H9 (cell line): ENCODE results near the gene OR5A1. TPM values are rescaled to one million over a fixed set of nuclear protein-coding genes. Genes with fewer than 3 reads are reported as not detected.

ENCODE experiments used
- DNase-seq: peaks from one replicate; pipeline ENCODE4 v3.0.0-alpha.2; 2017
- H2AFZ ChIP-seq: one replicate; pipeline ENCODE4 v1.6.1; 2013; ENCODE audit warnings: mild to moderate bottlenecking, low read length, control low read depth, moderate library complexity
- H2AK5ac ChIP-seq: 2 replicates; pipeline ENCODE4 v1.6.1; 2013; ENCODE audit warnings: low read length, control low read depth, mixed read lengths; ENCODE audit not compliant: insufficient read length
- H2BK120ac ChIP-seq: one replicate; pipeline ENCODE4 v1.6.1; 2013; ENCODE audit warnings: low read depth, mild to moderate bottlenecking, low read length, control low read depth, inconsistent platforms; ENCODE audit not compliant: poor library complexity, severe bottlenecking
- H2BK12ac ChIP-seq: 2 replicates; pipeline ENCODE4 v1.6.1; 2013; ENCODE audit warnings: low read length, control low read depth, mixed read lengths, low read depth; ENCODE audit not compliant: insufficient read length
- H2BK15ac ChIP-seq: 2 replicates; pipeline ENCODE4 v1.6.1; 2013; ENCODE audit warnings: low read depth, low read length, control low read depth
- H2BK20ac ChIP-seq: one replicate; pipeline ENCODE4 v1.6.1; 2013; ENCODE audit warnings: low read depth, mild to moderate bottlenecking, low read length, control low read depth, inconsistent platforms; ENCODE audit not compliant: poor library complexity, severe bottlenecking
- H2BK5ac ChIP-seq: 2 replicates; pipeline ENCODE4 v1.6.1; 2013; ENCODE audit warnings: low read length, control low read depth, mixed read lengths; ENCODE audit not compliant: insufficient read length
- H3K14ac ChIP-seq: 2 replicates; pipeline ENCODE4 v1.6.1; 2013; ENCODE audit warnings: low read length, control low read depth; ENCODE audit not compliant: insufficient read depth
- H3K18ac ChIP-seq: 2 replicates; pipeline ENCODE4 v1.6.1; 2013; ENCODE audit warnings: low read depth, mild to moderate bottlenecking, mixed read lengths, low read length, control low read depth; ENCODE audit not compliant: insufficient read length
- H3K23ac ChIP-seq: 2 replicates; pipeline ENCODE4 v1.6.1; 2013; ENCODE audit warnings: low read length, control low read depth, mixed read lengths, low read depth; ENCODE audit not compliant: insufficient read length
- H3K23me2 ChIP-seq: 2 replicates; pipeline ENCODE4 v1.6.1; 2013; ENCODE audit warnings: low read depth, mild to moderate bottlenecking, mixed read lengths, low read length, control low read depth; ENCODE audit not compliant: insufficient read length, poor library complexity, severe bottlenecking
- H3K27ac ChIP-seq: 2 replicates; pipeline ENCODE4 v1.5.1; 2013; ENCODE audit warnings: low read length, control low read depth, mixed read lengths, low read depth; ENCODE audit not compliant: insufficient read length
- H3K27me3 ChIP-seq: 2 replicates; pipeline ENCODE4 v1.6.1; 2013; ENCODE audit warnings: low read length, control low read depth, inconsistent platforms; ENCODE audit not compliant: insufficient read depth
- H3K4ac ChIP-seq: 2 replicates; pipeline ENCODE4 v1.6.1; 2013; ENCODE audit warnings: low read depth, mild to moderate bottlenecking, control low read depth, inconsistent platforms, low read length, moderate library complexity
- H3K4me1 ChIP-seq: 2 replicates; pipeline ENCODE4 v1.6.1; 2013; ENCODE audit warnings: low read length, control low read depth, inconsistent platforms; ENCODE audit not compliant: insufficient read depth
- H3K4me2 ChIP-seq: 2 replicates; pipeline ENCODE4 v1.6.1; 2013; ENCODE audit warnings: low read length, control low read depth, mixed read lengths; ENCODE audit not compliant: insufficient read length, insufficient read depth
- H3K56ac ChIP-seq: 2 replicates; pipeline ENCODE4 v1.6.1; 2013; ENCODE audit warnings: low read depth, mild to moderate bottlenecking, mixed read lengths, low read length, control low read depth; ENCODE audit not compliant: insufficient read length
- H3K79me1 ChIP-seq: 2 replicates; pipeline ENCODE4 v1.6.1; 2013; ENCODE audit warnings: low read depth, mild to moderate bottlenecking, moderate library complexity, low read length, control low read depth, inconsistent platforms; ENCODE audit not compliant: insufficient read depth, poor library complexity, severe bottlenecking
- H3K79me2 ChIP-seq: 2 replicates; pipeline ENCODE4 v1.6.1; 2013; ENCODE audit warnings: low read length, control low read depth, inconsistent platforms; ENCODE audit not compliant: insufficient read depth
- H3K9ac ChIP-seq: 2 replicates; pipeline ENCODE4 v1.6.1; 2013; ENCODE audit warnings: low read length, control low read depth, mixed read lengths; ENCODE audit not compliant: insufficient read length; ENCODE audit errors: extremely low read depth
- H3K9me3 ChIP-seq: one replicate; pipeline ENCODE4 v1.6.1; 2013; ENCODE audit warnings: low read depth, low read length, inconsistent platforms; ENCODE audit not compliant: control insufficient read depth
- H3T11ph ChIP-seq: one replicate; pipeline ENCODE4 v1.6.1; 2013; ENCODE audit warnings: mild to moderate bottlenecking, low read length, control low read depth, inconsistent platforms
- H4K20me1 ChIP-seq: one replicate; pipeline ENCODE4 v1.6.1; 2013; ENCODE audit not compliant: control insufficient read depth, insufficient read length, insufficient read depth
- H4K5ac ChIP-seq: 2 replicates; pipeline ENCODE4 v1.6.1; 2013; ENCODE audit warnings: low read depth, mild to moderate bottlenecking, mixed read lengths, low read length, control low read depth; ENCODE audit not compliant: insufficient read length
- H4K8ac ChIP-seq: replicated peaks from 2 replicates; pipeline ENCODE4 v1.6.1; 2013; ENCODE audit warnings: low read length, control low read depth, mixed read lengths, low read depth; ENCODE audit not compliant: insufficient read length
- H4K91ac ChIP-seq: 2 replicates; pipeline ENCODE4 v1.6.1; 2013; ENCODE audit warnings: low read depth, mild to moderate bottlenecking, moderate library complexity, mixed read lengths, low read length, control low read depth; ENCODE audit not compliant: insufficient read length
- H3K27ac Mint-ChIP-seq, 3 experiments: 2 replicates in 2 of 3; 3 replicates in 1 of 3; pipeline ENCODE4 v1.8.0; 2020 to 2021; ENCODE audit warnings: mixed read lengths in 3 of 3, mild to moderate bottlenecking in 1 of 3, moderate library complexity in 1 of 3
- H3K27me3 Mint-ChIP-seq: 2 replicates; pipeline ENCODE4 v1.8.0; 2021; ENCODE audit warnings: low read depth, mild to moderate bottlenecking, moderate library complexity, mixed read lengths
- H3K36me3 Mint-ChIP-seq, 3 experiments: 2 replicates in 2 of 3; 3 replicates in 1 of 3; pipeline ENCODE4 v1.8.0; 2020 to 2021; ENCODE audit warnings: low read depth in 3 of 3, mixed read lengths in 3 of 3; ENCODE audit not compliant: insufficient read depth in 1 of 3
- H3K4me1 Mint-ChIP-seq, 2 experiments: 2 replicates each; pipeline ENCODE4 v1.8.0; 2020; ENCODE audit warnings: mixed read lengths in 2 of 2
- H3K4me3 Mint-ChIP-seq, 2 experiments: 2 replicates in 1 of 2; 3 replicates in 1 of 2; pipeline ENCODE4 v1.8.0; 2020 to 2021; ENCODE audit warnings: mild to moderate bottlenecking in 2 of 2, mixed read lengths in 2 of 2, moderate library complexity in 1 of 2
- H3K9me3 Mint-ChIP-seq, 2 experiments: 2 replicates in 1 of 2; 3 replicates in 1 of 2; pipeline ENCODE4 v1.8.0; 2020; ENCODE audit warnings: mild to moderate bottlenecking in 2 of 2, mixed read lengths in 2 of 2, moderate library complexity in 1 of 2
- CTCF ChIP-seq: fragments of 200-600 bp; sonication (generic); conservative IDR thresholded peaks from 3 replicates; pipeline ENCODE4 v1.8.0; 2021; ENCODE audit warnings: antibody characterized with exemption, mild to moderate bottlenecking
- WGBS: extraction: QIAGEN DNeasy Blood & Tissue Kit; methylation state at CpG from one replicate; pipeline ENCODE4 v1.1.7; 2013; ENCODE audit warnings: missing lambda C conversion rate, low lambda C conversion rate, mixed read lengths; ENCODE audit not compliant: insufficient read length; ENCODE audit errors: extremely low coverage; 5-methylcytosine and 5-hydroxymethylcytosine counted together
- total RNA-seq: library from RNA; stranded (reverse); gene quantifications from 2 replicates; pipeline ENCODE4 v1.2.1, GENCODE V29; 2021

Gene OR5A1
- total RNA-seq, 1 experiment from 2014 or later: not detected

GRCh38 chr11:59413646-59414045, 22.6 kb upstream of the OR5A1 start:
- Histone ChIP-seq H4K20me1 (no peaks in the 10 kb centered on the region), H4K5ac (no peak overlapping the region), H2BK12ac (no peak overlapping the region), H3K4me1 (no peaks in the 10 kb centered on the region), H3K79me2 (no peaks in the 10 kb centered on the region), H3K27me3 (no peaks in the 10 kb centered on the region), H3K4me2 (no peak overlapping the region), H3K79me1 (no peaks in the 10 kb centered on the region), H2BK20ac (no peak overlapping the region), H4K91ac (no peak overlapping the region), H3K14ac (no peak overlapping the region), H2AK5ac (no peak overlapping the region), H2BK5ac (no peak overlapping the region), H3K56ac (no peak overlapping the region), H3K23me2 (no peaks in the 10 kb centered on the region), H3T11ph (no peak overlapping the region), H3K9ac (no peak overlapping the region), H3K9me3 (peaks cover 7% of the 10 kb centered on the region), H3K23ac (no peak overlapping the region), H2BK120ac (no peak overlapping the region), H3K27ac (no peak overlapping the region), H2BK15ac (no peak overlapping the region), H4K8ac (no peak overlapping the region), H3K18ac (no peak overlapping the region), H3K4ac (no peak overlapping the region), H2AFZ (no peak overlapping the region)
- peaks cover 32 to 42% of the 10 kb centered on the region in 2 experiments for H3K9me3 Mint-ChIP-seq
- H3K27me3 Mint-ChIP-seq: no peaks in the 10 kb centered on the region
- WGBS: no CpG with 5 or more reads among the region's 2 CpGs
- H3K4me1 Mint-ChIP-seq: no peaks in the 10 kb centered on the region
- DNase-seq: no peak
- no peak overlapping the region for H3K4me3 Mint-ChIP-seq
- no peak for TF ChIP-seq CTCF
- peaks cover 0 to 15% (median 0%) of the 10 kb centered on the region in 3 experiments; a peak in 5 of 7 replicates for H3K36me3 Mint-ChIP-seq
- H3K27ac Mint-ChIP-seq: no peak overlapping the region
